ENCODE data around the gene INTS15.
"Not testable (repeated sequence)": the region's sequence is repeated elsewhere in the genome, so short reads cannot be mapped to it uniquely, and the experiment has no call there.

The INTS15 gene

DNA sequence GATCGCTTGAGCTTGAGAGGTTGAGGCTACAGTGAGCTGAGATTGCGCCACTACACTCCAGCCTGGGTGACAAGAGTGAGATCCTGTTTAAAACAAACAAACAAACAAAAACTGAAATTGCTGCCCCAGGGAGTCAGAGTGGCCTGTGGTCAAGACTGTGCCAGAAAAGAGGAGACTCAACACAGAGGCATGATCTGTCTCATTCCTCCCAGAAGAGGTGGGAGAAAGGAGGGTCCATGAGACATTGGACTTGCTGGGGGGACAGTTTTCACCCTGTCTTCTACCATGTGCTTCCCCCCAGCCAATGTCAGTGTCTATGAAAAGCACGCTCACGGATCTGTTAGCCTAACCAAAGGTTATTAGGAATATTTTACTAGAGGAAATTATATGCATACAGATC lies 28.8 kb downstream of the INTS15 start:
- DNase-seq (ENCODE audit: low read depth) = no peak

GRCh38 chr7:6619961-6620360 lies 30.1 kb downstream of the INTS15 start:
- DNase-seq (ENCODE audit: low read depth) = no peak

DNA sequence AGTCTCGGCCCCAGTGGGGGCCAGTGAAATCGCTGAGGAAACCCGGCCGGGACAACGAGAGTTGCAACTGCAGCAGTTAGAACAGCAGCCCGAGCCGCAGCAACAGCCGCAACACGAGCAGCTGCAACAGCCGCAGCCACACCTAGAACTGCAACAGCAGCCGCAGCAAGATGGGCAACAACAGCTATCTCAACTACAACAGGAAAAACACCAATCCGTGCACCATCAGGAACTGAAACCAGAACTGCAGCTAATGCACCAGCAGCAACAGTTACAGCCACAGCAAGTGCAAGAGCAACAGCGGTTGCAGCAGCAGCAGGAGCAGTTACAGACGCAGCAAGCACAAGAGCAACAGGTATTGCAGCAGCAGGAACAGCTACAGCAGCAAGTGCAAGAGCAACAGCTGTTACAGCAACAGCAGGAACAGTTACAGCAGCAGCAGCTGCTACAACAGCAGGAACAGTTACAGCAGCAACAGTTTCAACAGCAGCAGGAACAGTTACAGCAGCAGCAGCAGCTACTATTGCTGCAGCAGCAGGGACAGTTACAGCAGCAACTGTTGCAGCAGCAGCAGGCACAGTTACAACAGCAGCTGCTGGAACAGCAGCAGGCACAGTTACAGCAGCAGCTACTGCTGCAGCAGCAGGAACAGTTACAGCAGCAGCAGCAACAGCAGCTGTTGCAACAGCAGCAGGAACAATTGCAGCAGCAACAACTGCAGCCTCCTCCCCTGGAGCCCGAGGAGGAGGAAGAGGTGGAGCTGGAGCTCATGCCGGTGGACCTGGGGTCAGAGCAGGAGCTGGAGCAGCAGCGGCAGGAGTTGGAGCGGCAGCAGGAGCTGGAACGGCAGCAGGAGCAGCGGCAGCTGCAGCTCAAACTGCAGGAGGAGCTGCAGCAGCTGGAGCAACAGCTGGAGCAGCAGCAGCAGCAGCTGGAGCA lies 31.6 kb downstream of the INTS15 start:
- no peak for DNase-seq (ENCODE audit: low read depth)

GRCh38 chr7:6622134-6622710 lies 32.4 kb downstream of the INTS15 start:
- no peak for DNase-seq (ENCODE audit: low read depth)

DNA sequence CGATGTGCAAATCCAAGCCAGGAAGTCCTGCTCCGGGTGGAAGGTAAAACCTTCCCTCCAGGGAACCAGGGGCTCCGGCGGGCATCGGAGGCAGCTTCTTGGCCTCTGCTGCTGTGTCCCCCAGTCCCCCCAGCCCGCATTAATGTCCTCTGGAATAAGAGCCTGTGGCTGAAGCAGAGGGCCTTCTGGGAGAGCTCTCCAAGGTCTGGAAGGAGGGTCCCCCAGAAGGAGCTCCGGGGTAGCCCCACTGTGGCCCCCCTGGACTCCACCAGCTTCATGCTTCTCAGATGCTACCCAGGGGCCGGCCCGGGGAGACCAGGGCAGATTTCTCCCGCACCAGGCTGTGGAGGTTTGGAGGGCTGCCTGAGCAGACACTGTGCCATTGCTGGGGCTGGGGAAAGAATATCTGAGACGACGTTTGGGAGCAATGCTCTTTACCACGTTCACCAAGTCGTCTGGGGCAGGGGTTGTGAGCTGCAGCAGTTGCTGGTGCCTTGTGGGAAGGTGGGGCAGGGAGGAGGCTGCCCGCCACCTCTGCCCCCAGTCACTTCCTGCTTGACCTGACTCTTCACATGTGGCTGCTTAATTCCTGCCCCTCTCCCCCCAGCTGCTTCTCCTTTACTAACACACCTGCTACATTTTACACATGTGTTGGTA lies 33.9 kb downstream of the INTS15 start:
- no peak for DNase-seq (ENCODE audit: low read depth)

DNA sequence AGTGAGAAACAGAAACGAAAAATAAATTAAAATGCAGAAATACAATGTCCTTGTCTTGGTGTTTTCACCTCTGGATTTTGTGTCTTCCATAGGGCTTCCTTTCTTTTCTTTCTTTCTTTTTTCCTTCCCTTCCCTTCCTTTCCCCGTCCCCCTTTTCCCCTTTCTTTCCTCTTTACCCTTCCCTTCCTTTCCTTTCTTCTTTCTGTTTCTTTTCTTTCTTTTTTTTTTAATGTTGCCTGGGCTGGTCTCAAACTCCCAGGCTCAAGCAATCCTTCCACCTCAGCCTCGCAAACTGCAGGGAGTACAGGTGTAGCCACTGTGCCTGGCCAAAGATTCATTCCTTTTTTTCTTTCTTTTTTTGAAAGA lies 34.4 kb downstream of the INTS15 start:
- DNase-seq (ENCODE audit: low read depth) = no peak

DNA sequence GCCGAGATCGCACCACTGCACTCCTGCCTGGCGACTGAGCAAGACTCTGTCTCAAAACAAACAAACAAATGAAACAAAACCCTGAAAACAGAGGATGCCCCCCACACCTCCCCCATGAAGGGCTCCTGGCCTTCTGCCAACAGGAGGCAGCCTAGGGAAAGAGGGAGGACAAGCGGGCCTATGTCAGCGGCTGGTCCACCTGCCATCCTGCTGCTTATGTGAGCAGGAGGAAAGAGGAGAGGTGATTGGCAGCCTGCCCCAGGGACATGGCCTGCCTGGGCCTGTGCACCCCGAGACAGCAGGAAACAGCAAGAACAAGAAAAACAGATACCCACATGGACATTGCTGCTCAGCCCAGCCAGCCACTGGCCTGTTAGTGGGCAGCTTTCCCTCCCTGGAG lies 38.2 kb downstream of the INTS15 start:
- DNase-seq (ENCODE audit: low read depth) = no peak

- DNase-seq (ENCODE audit: low read depth) = no peak
Measured at GRCh38 chr7:6630007-6630849, 40.4 kb downstream of the INTS15 start.

- DNase-seq (ENCODE audit: low read depth) = no peak
Measured at GRCh38 chr7:6631605-6632004, 41.8 kb downstream of the INTS15 start.

DNA sequence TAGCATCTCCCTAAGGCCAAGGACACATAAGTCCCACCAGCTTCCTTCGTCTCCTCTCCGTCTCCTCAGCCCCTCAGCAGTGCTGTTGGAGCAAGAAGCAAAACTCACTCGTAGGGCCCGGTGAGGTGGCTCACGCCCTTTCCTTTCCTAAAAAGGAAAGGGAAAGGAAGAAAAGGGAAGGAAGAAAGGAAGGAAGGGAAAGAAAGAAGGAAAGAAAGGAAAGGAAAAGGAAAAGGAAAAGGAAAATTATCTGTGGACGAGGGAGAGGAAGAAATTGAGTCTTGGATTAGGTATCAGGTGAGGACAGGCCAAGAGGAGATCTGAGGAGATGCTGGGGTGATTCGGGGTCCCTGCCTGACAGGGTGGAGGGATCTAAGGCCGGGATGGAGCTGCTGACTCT lies 44.2 kb downstream of the INTS15 start:
- no peak for DNase-seq (ENCODE audit: low read depth)

DNA sequence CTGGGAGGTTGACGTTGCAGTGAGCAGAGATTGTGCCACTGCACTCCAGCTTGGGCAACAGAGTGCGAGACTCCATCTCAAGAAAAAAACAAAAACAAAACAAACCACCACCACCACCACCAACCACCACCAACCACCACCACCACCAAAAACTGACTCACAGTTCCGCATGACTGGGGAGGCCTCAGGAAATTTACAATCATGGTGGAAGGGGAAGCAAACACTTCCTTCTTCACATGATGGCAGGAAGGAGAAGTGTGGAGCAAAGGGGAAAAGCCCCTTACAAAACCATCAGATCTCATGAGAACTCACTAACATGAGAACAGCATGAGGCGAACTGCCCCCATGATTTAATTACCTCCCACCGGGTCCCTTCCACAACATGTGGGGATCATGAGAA lies 45.1 kb downstream of the INTS15 start:
- DNase-seq (ENCODE audit: low read depth) = not testable (repeated sequence)

- DNase-seq (ENCODE audit: low read depth) = no peak
Measured at GRCh38 chr7:6636741-6637543, 47.1 kb downstream of the INTS15 start, which contains the start of gene ZNF316. Gene ZNF316, plus strand, starts transcription at chr7:6637318. Its CDS starts 5,092 bp downstream, at chr7:6642410.

- DNase-seq (ENCODE audit: low read depth) = no peak
Measured at GRCh38 chr7:6637544-6638229, 47.9 kb downstream of the INTS15 start.

GRCh38 chr7:6639032-6639431 lies 49.2 kb downstream of the INTS15 start:
- no peak for DNase-seq (ENCODE audit: low read depth)

- DNase-seq (ENCODE audit: low read depth) = no peak
Measured at GRCh38 chr7:6639627-6640026, 49.8 kb downstream of the INTS15 start.

DNA sequence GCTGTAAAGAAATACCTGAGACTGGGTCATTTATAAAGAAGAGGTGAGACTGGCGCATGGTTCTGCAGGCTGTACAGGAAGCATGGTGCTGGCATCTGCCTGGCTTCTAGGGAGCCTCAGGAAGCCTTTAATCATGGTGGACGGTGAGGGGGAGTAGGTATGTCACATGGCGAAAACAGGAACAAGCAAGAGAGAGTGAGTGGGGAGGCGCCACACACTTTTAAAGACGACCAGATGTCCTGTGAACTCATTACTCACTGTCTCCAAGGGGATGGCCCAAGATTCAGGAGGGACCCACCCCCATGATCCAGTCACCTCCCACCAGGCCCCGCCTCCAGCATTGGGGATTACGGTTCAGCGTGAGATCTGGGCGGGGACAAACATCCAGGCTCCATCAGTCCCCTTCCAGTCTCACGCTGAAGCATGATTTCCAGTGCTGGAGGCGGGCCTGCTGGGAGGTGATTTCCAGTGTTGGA lies 50.5 kb downstream of the INTS15 start:
- no peak for DNase-seq (ENCODE audit: low read depth)

DNA sequence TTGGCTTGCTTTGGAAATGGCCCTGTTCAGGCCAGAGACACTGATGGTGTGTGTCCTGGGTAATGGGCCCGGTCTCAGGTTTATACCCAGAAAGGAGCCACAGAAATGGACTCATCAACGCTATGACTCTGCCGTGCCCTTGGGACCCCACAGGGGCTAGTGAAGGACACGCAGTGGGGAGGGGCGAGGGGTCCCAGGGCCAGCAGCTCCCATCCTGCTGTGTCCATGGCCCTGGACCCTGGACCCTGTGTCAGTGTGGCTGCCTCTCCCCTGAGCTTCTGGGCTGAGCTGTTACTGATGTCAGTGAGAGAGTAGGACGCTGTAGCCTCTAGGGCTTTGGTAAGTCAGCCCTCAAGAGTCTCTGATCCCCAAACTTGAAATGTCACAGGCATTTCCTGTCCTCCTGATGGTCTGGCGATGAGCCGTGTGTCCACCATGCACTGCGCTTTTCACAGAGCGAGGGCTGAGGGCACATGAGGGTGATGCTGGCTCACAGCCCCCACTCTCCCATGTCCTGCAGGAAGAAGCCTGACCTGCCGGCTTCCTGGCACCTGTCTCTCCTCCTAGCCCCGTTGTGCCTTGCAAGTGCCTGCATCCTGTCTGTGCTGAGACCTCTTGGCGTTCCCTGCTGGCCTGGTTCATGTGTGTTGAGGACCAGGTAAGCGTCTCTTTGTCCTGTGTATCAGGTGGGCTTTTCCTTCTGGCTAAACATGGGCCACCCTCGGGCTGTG lies 51.6 kb downstream of the INTS15 start:
- DNase-seq (ENCODE audit: low read depth) = no peak

- DNase-seq (ENCODE audit: low read depth) = no peak
Measured at GRCh38 chr7:6642239-6642839, 52.5 kb downstream of the INTS15 start.
